Ishikawa (cell line): ENCODE measurements around the gene FXN.

Experiments
- CEBPB ChIP-seq: IDR thresholded peaks from 2 replicates; pipeline ENCODE4 v1.6.1; 2012
- CREB1 ChIP-seq: IDR thresholded peaks from 2 replicates; pipeline ENCODE4 v1.6.1; 2012; ENCODE audit warnings: low read depth
- EGR1 ChIP-seq: IDR thresholded peaks from 2 replicates; pipeline ENCODE4 v1.6.1; 2012
- EP300 ChIP-seq: IDR thresholded peaks from 2 replicates; pipeline ENCODE4 v1.6.1; 2012; ENCODE audit warnings: borderline replicate concordance
- FOXM1 ChIP-seq: IDR thresholded peaks from 2 replicates; pipeline ENCODE4 v1.6.1; 2012; ENCODE audit warnings: low read depth, borderline replicate concordance
- MAX ChIP-seq: IDR thresholded peaks from 2 replicates; pipeline ENCODE4 v1.6.1; 2012
- NFIC ChIP-seq: IDR thresholded peaks from 2 replicates; pipeline ENCODE4 v1.6.1; 2012
- RAD21 ChIP-seq: IDR thresholded peaks from 2 replicates; pipeline ENCODE4 v1.6.1; 2012; ENCODE audit warnings: low read depth
- TAF1 ChIP-seq: IDR thresholded peaks from 2 replicates; pipeline ENCODE4 v1.6.1; 2012; ENCODE audit warnings: low read depth, mild to moderate bottlenecking
- TEAD4 ChIP-seq: IDR thresholded peaks from 2 replicates; pipeline ENCODE4 v1.6.1; 2012
- TF ChIP-seq, protein P1 (sequence below): IDR thresholded peaks from 2 replicates; pipeline ENCODE4 v1.6.1; 2012; ENCODE audit warnings: low read depth, mild to moderate bottlenecking
- TF ChIP-seq, protein P2 (sequence below): IDR thresholded peaks from 2 replicates; pipeline ENCODE4 v1.6.1; 2012

- TF ChIP-seq TEAD4 (no peak), EGR1 (no peak), EP300 (no peak), CEBPB (no peak), RAD21 (no peak), FOXM1 (no peak), TAF1 (no peak), NFIC (no peak), MAX (no peak), CREB1 (no peak)
- TF ChIP-seq, protein P1, sequence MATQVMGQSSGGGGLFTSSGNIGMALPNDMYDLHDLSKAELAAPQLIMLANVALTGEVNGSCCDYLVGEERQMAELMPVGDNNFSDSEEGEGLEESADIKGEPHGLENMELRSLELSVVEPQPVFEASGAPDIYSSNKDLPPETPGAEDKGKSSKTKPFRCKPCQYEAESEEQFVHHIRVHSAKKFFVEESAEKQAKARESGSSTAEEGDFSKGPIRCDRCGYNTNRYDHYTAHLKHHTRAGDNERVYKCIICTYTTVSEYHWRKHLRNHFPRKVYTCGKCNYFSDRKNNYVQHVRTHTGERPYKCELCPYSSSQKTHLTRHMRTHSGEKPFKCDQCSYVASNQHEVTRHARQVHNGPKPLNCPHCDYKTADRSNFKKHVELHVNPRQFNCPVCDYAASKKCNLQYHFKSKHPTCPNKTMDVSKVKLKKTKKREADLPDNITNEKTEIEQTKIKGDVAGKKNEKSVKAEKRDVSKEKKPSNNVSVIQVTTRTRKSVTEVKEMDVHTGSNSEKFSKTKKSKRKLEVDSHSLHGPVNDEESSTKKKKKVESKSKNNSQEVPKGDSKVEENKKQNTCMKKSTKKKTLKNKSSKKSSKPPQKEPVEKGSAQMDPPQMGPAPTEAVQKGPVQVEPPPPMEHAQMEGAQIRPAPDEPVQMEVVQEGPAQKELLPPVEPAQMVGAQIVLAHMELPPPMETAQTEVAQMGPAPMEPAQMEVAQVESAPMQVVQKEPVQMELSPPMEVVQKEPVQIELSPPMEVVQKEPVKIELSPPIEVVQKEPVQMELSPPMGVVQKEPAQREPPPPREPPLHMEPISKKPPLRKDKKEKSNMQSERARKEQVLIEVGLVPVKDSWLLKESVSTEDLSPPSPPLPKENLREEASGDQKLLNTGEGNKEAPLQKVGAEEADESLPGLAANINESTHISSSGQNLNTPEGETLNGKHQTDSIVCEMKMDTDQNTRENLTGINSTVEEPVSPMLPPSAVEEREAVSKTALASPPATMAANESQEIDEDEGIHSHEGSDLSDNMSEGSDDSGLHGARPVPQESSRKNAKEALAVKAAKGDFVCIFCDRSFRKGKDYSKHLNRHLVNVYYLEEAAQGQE: no peak
- TF ChIP-seq, protein P2, sequence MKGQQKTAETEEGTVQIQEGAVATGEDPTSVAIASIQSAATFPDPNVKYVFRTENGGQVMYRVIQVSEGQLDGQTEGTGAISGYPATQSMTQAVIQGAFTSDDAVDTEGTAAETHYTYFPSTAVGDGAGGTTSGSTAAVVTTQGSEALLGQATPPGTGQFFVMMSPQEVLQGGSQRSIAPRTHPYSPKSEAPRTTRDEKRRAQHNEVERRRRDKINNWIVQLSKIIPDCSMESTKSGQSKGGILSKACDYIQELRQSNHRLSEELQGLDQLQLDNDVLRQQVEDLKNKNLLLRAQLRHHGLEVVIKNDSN: no peak
Observed at GRCh38 chr9:69083321-69083720, 47.8 kb downstream of the FXN start.
